HCT116 (cell line): Measurements from ENCODE around the gene STXBP3. TPM values are rescaled to one million over a fixed set of nuclear protein-coding genes. Genes with fewer than 3 reads are reported as not detected.

Experiments used
- ATAC-seq: fragments of 200-7000 bp; cut with Tn5 transposase; 2 replicates; pipeline ENCODE4 v1.9.1; 2020; ENCODE audit warnings: mild to moderate bottlenecking, moderate library complexity
- BruUV-seq: library from RNA; stranded (reverse); fragments of 400-500 nt; replicated peaks from 2 replicates; lab custom pipeline; 2021; lab: Mats Ljungman, UMichigan
- CTCF ChIA-PET: fragments of 300-600 bp; sonication (Branson Sonifier 250); formaldehyde crosslinking; loops from one replicate; lab custom pipeline; 2021; ENCODE audit warnings: antibody characterized with exemption; lab: Charles Lee
- POLR2A ChIA-PET: fragments of 300-600, 350-600 bp; sonication (Branson Sonifier 250); formaldehyde crosslinking; loops from one replicate; lab custom pipeline; 2021; ENCODE audit warnings: antibody characterized with exemption; lab: Charles Lee
- RAD21 ChIA-PET, 2 experiments: fragments of 300-600 bp; sonication (Branson Sonifier 250); formaldehyde crosslinking; loops; one replicate each; lab custom pipeline; 2023; ENCODE audit warnings: low total read pairs in 2 of 2; ENCODE audit not compliant: uncharacterized antibody in 2 of 2, unreplicated experiment in 2 of 2, low non-redundant PET in 1 of 2; lab: Charles Lee
- DNase-seq: peaks from one replicate; pipeline ENCODE4 v3.0.0-alpha.2; 2010; ENCODE audit warnings: low read depth, low spot score
- H2AFZ ChIP-seq: fragments of 200-600 bp; shearing (Covaris generic), sonication (generic); 2 replicates; pipeline ENCODE4 v1.6.1; 2017; ENCODE audit warnings: low read depth, mixed run types, mixed read lengths, antibody characterized with exemption, low read length; ENCODE audit not compliant: poor library complexity, severe bottlenecking
- H3K27ac ChIP-seq: 2 replicates; pipeline ENCODE4 v1.5.1; 2012; ENCODE audit warnings: low read depth, low read length
- H3K27me3 ChIP-seq: fragments of 200-600 bp; sonication (generic); 2 replicates; pipeline ENCODE4 v1.6.1; 2016; ENCODE audit warnings: mixed run types, low read length, mixed read lengths; ENCODE audit not compliant: insufficient read depth
- H3K36me3 ChIP-seq, 2 experiments: fragments of 200-500 bp in 1 of 2; fragments of 200-600 bp in 1 of 2; sonication (Bioruptor generic) in 1 of 2; sonication (generic) in 1 of 2; 2 replicates each; pipeline versions ENCODE4 v1.5.1 to v1.6.1; 2014 to 2016; ENCODE audit warnings: low read length in 2 of 2, inconsistent platforms in 1 of 2, mixed read lengths in 1 of 2, mixed run types in 1 of 2; ENCODE audit not compliant: insufficient read depth in 2 of 2, control insufficient read depth in 1 of 2
- H3K4me1 ChIP-seq, 2 experiments: fragments of 200-600 bp in 1 of 2; sonication (generic) in 1 of 2; 2 replicates each; pipeline versions ENCODE4 v1.5.1 to v1.6.1; 2012 to 2017; ENCODE audit warnings: low read length in 2 of 2, inconsistent platforms in 1 of 2, mild to moderate bottlenecking in 1 of 2, mixed read lengths in 1 of 2, mixed run types in 1 of 2, moderate library complexity in 1 of 2; ENCODE audit not compliant: insufficient read depth in 2 of 2, control insufficient read depth in 1 of 2
- H3K4me2 ChIP-seq: fragments of 200-600 bp; sonication (generic); 2 replicates; pipeline ENCODE4 v1.6.1; 2017; ENCODE audit warnings: mixed run types, low read length, mixed read lengths
- H3K4me3 ChIP-seq, 2 experiments: fragments of 200-600 bp in 1 of 2; sonication (generic) in 1 of 2; replicated peaks in 1 of 2; 2 replicates each; pipeline ENCODE4 v1.5.1; 2011 to 2016; ENCODE audit warnings: low read length in 2 of 2, control low read depth in 1 of 2, low read depth in 1 of 2, mild to moderate bottlenecking in 1 of 2, mixed read lengths in 1 of 2, mixed run types in 1 of 2
- H3K79me2 ChIP-seq: fragments of 200-600 bp; sonication (generic); 2 replicates; pipeline ENCODE4 v1.6.1; 2017; ENCODE audit warnings: mild to moderate bottlenecking, mixed run types, low read length, moderate library complexity, mixed read lengths; ENCODE audit not compliant: insufficient read depth
- H3K9ac ChIP-seq: fragments of 200-600 bp; sonication (generic); 2 replicates; pipeline ENCODE4 v1.6.1; 2016; ENCODE audit warnings: low read length, mixed read lengths
- H3K9me2 ChIP-seq: fragments of 200-600 bp; sonication (generic), shearing (Covaris generic); 2 replicates; pipeline ENCODE4 v1.6.1; 2017; ENCODE audit warnings: mixed run types, mild to moderate bottlenecking, moderate library complexity; ENCODE audit not compliant: insufficient read depth
- H3K9me3 ChIP-seq, 2 experiments: fragments of 200-500 bp in 1 of 2; fragments of 200-600 bp in 1 of 2; sonication (Bioruptor generic) in 1 of 2; sonication (generic) in 1 of 2; 2 replicates each; pipeline ENCODE4 v1.6.1; 2014 to 2017; ENCODE audit warnings: low read length in 2 of 2, mixed read lengths in 2 of 2, inconsistent platforms in 1 of 2, low read depth in 1 of 2, mild to moderate bottlenecking in 1 of 2, mixed run types in 1 of 2, moderate library complexity in 1 of 2; ENCODE audit not compliant: control insufficient read depth in 1 of 2, insufficient read depth in 1 of 2
- H4K20me1 ChIP-seq: fragments of 200-600 bp; sonication (generic), shearing (Covaris generic); 2 replicates; pipeline ENCODE4 v1.6.1; 2017; ENCODE audit warnings: mixed run types, mild to moderate bottlenecking, moderate library complexity; ENCODE audit not compliant: insufficient read depth
- ATF3 ChIP-seq: IDR thresholded peaks from 2 replicates; pipeline ENCODE4 v1.6.1; 2012
- CBX3 ChIP-seq: IDR thresholded peaks from 2 replicates; pipeline ENCODE4 v1.6.1; 2012; ENCODE audit warnings: low read depth
- CTCF ChIP-seq, 3 experiments: fragments of 200-600 bp in 1 of 3; sonication (generic) in 1 of 3; IDR thresholded peaks in 2 of 3; conservative IDR thresholded peaks in 1 of 3; 2 replicates each; pipeline ENCODE4 v1.5.1; 2012 to 2017; ENCODE audit warnings: low read depth in 2 of 3, low read length in 2 of 3, antibody characterized with exemption in 1 of 3, borderline replicate concordance in 1 of 3, control low read depth in 1 of 3, mild to moderate bottlenecking in 1 of 3, mixed read lengths in 1 of 3, mixed run types in 1 of 3, moderate library complexity in 1 of 3; ENCODE audit not compliant: insufficient read depth in 1 of 3
- EGR1 ChIP-seq: IDR thresholded peaks from 2 replicates; pipeline ENCODE4 v1.6.1; 2012; ENCODE audit warnings: low read depth
- ELF1 ChIP-seq: IDR thresholded peaks from 2 replicates; pipeline ENCODE4 v1.6.1; 2012; ENCODE audit warnings: low read depth, borderline replicate concordance
- EZH2phosphoT487 ChIP-seq: fragments of 200-600 bp; IDR thresholded peaks from 2 replicates; pipeline ENCODE4 v1.6.1; 2018; ENCODE audit warnings: antibody characterized with exemption, borderline replicate concordance
- FOSL1 ChIP-seq: IDR thresholded peaks from 2 replicates; pipeline ENCODE4 v1.6.1; 2012; ENCODE audit warnings: low read depth
- JUND ChIP-seq: IDR thresholded peaks from 2 replicates; pipeline ENCODE4 v1.6.1; 2012
- MAX ChIP-seq: IDR thresholded peaks from 2 replicates; pipeline ENCODE4 v1.6.1; 2012
- POLR2AphosphoS5 ChIP-seq: IDR thresholded peaks from 2 replicates; pipeline ENCODE4 v1.6.1; 2011; ENCODE audit warnings: mild to moderate bottlenecking, low read depth, low read length, moderate library complexity
- RAD21 ChIP-seq: IDR thresholded peaks from 2 replicates; pipeline ENCODE4 v1.6.1; 2012; ENCODE audit warnings: low read depth, mild to moderate bottlenecking
- REST ChIP-seq: IDR thresholded peaks from 2 replicates; pipeline ENCODE4 v1.6.1; 2012; ENCODE audit warnings: low read depth
- SIN3A ChIP-seq: IDR thresholded peaks from 2 replicates; pipeline ENCODE4 v1.6.1; 2012; ENCODE audit warnings: low read depth
- SP1 ChIP-seq: IDR thresholded peaks from 2 replicates; pipeline ENCODE4 v1.6.1; 2012; ENCODE audit warnings: low read depth
- SRF ChIP-seq: IDR thresholded peaks from 2 replicates; pipeline ENCODE4 v1.6.1; 2012; ENCODE audit warnings: low read depth
- TCF7L2 ChIP-seq: IDR thresholded peaks from 2 replicates; pipeline ENCODE4 v1.7.0; 2011; ENCODE audit warnings: borderline replicate concordance, inconsistent platforms; ENCODE audit not compliant: insufficient read depth, insufficient read length; ENCODE audit errors: extremely low read depth
- YY1 ChIP-seq: IDR thresholded peaks from 2 replicates; pipeline ENCODE4 v1.6.1; 2011; ENCODE audit warnings: low read length, low read depth, moderate library complexity, mild to moderate bottlenecking; ENCODE audit not compliant: insufficient replicate concordance; ENCODE audit errors: extremely low read depth
- ZBTB33 ChIP-seq: IDR thresholded peaks from 2 replicates; pipeline ENCODE4 v1.6.1; 2011; ENCODE audit warnings: mild to moderate bottlenecking, low read length, moderate library complexity; ENCODE audit not compliant: insufficient replicate concordance; ENCODE audit errors: extremely low read depth
- ZFX ChIP-seq: fragments of 450-650 bp; IDR thresholded peaks from 2 replicates; pipeline ENCODE4 v1.6.1; 2017
- intact Hi-C: fragments of 100-400 bp; cut with micrococcal nuclease; formaldehyde crosslinking; loops from 2 replicates; pipeline ENCODE4 v1.10.0; 2022
- total RNA-seq: library from RNA; stranded (reverse); gene quantifications from one replicate; pipeline ENCODE4 v1.2.1, GENCODE V29; 2021; ENCODE audit not compliant: unreplicated experiment

Gene STXBP3
- total RNA-seq, 1 experiment from 2014 or later = 22.6 TPM

GRCh38 chr1:108817811-108818210, 71.3 kb downstream of the STXBP3 start:
- no peak overlapping the region for H3K27ac ChIP-seq
- no peaks in the 10 kb centered on the region for H4K20me1 ChIP-seq
- no peak overlapping the region for H2AFZ ChIP-seq
- no peaks in the 10 kb centered on the region for H3K9me3 ChIP-seq
- no TSS peak for BruUV-seq
- H3K4me3 ChIP-seq = no peak overlapping the region
- H3K27me3 ChIP-seq = no peaks in the 10 kb centered on the region
- H3K9me2 ChIP-seq = no peaks in the 10 kb centered on the region
- DNase-seq = no peak
- TF ChIP-seq EZH2phosphoT487 = no peak
- no peak for TF ChIP-seq RAD21
- no peak for TF ChIP-seq SP1
- no peak for TF ChIP-seq ELF1
- no peak for TF ChIP-seq ZBTB33
- no peak for TF ChIP-seq REST
- TF ChIP-seq SIN3A = no peak
- TF ChIP-seq TCF7L2 = no peak
- TF ChIP-seq POLR2AphosphoS5 = no peak
- no peak for TF ChIP-seq YY1
- no peak for TF ChIP-seq JUND
- no peak for TF ChIP-seq SRF
- TF ChIP-seq EGR1 = no peak
- TF ChIP-seq CTCF (IDR thresholded peaks at IDR 0.05 in 2 of 3, conservative IDR thresholded peaks at IDR 0.05 in 1 of 3; ENCODE audit: borderline replicate concordance in 1 of 3, insufficient read depth in 1 of 3, low read depth in 2 of 3, low read length in 2 of 3) = no peak
- TF ChIP-seq ZFX = no peak
- no peak for TF ChIP-seq CBX3
- TF ChIP-seq MAX = no peak
- no peak for TF ChIP-seq FOSL1
- TF ChIP-seq ATF3 = no peak
- TF ChIP-seq, all 23 proteins: peak for 0
- Histone ChIP-seq H3K4me1 (peaks cover 6 to 14% of the 10 kb centered on the region in 2 experiments), H3K79me2 (no peaks in the 10 kb centered on the region), H3K9ac (no peak overlapping the region), H3K4me2 (no peak overlapping the region), H3K36me3 (no peaks in the 10 kb centered on the region)
- no peak for ATAC-seq
- POLR2A ChIA-PET = no interaction called here
- RAD21 ChIA-PET = no interaction called here
- CTCF ChIA-PET = interaction anchor here (1.8 kb wide), 1 partner anchor 11 kb away, joined by 9 read pairs; no protein-coding TSS in a partner anchor
- intact Hi-C loops = no loop called here
